DMS153 treated with DMSO at 0.1 percent for 48 hours (cell line): ENCODE data around the gene MEAF6.
"Not testable (repeated sequence)": the region's sequence is repeated elsewhere in the genome, so short reads cannot be mapped to it uniquely, and the experiment has no call there.

Experiments
- DNase-seq: peaks from one replicate; lab custom pipeline; 2025; ENCODE audit not compliant: unreplicated experiment; lab: John Stamatoyannopoulos, UW

Gene MEAF6

GRCh38 chr1:37514350-37515184 lies at the start of gene MEAF6:
TSS of gene MEAF6 (minus strand) at chr1:37514766. CDS start at chr1:37514746, 20 bp downstream.
- DNase-seq = peak; percentile 99

- no peak for DNase-seq
These were observed 48.4 kb upstream of the MEAF6 start for GRCh38 chr1:37562984-37563383.

- no peak for DNase-seq
These were observed 46.9 kb upstream of the MEAF6 start for GRCh38 chr1:37561133-37562132.

- DNase-seq = no peak
These were observed 46.0 kb upstream of the MEAF6 start for GRCh38 chr1:37560401-37561132.

GRCh38 chr1:37559957-37560379 lies 45.4 kb upstream of the MEAF6 start:
- DNase-seq = not testable (repeated sequence)

GRCh38 chr1:37559080-37559479 lies 44.5 kb upstream of the MEAF6 start:
- no peak for DNase-seq

- DNase-seq = no peak
These were observed 43.8 kb upstream of the MEAF6 start for GRCh38 chr1:37558411-37558810.

GRCh38 chr1:37557402-37557801 lies 42.8 kb upstream of the MEAF6 start:
- DNase-seq = no peak

GRCh38 chr1:37556712-37557196 lies 42.2 kb upstream of the MEAF6 start, which contains the start of gene DNALI1:
TSS of gene DNALI1 (plus strand) at chr1:37556940. CDS start at chr1:37556995, 55 bp downstream.
- DNase-seq = peak; percentile 89

- peak; percentile 97 for DNase-seq
These were observed 39.6 kb upstream of the MEAF6 start, which contains the start of gene SNIP1 for GRCh38 chr1:37553927-37554808. TSS of gene SNIP1 (minus strand) at chr1:37554293. CDS start at chr1:37554229, 64 bp downstream.

GRCh38 chr1:37553598-37553926 lies 39.0 kb upstream of the MEAF6 start:
- no peak for DNase-seq

- no peak for DNase-seq
These were observed 34.8 kb upstream of the MEAF6 start for GRCh38 chr1:37549341-37549740.

- no peak for DNase-seq
These were observed 30.5 kb upstream of the MEAF6 start for GRCh38 chr1:37545019-37545418.

GRCh38 chr1:37544530-37544929 lies 30.0 kb upstream of the MEAF6 start:
- DNase-seq = no peak

- no peak for DNase-seq
These were observed 25.6 kb upstream of the MEAF6 start for GRCh38 chr1:37540036-37540785.

GRCh38 chr1:37539154-37539553 lies 24.6 kb upstream of the MEAF6 start:
- DNase-seq = not testable (repeated sequence)

- DNase-seq = no peak
These were observed 22.8 kb upstream of the MEAF6 start for GRCh38 chr1:37537378-37537777.

GRCh38 chr1:37533317-37534093 lies 18.9 kb upstream of the MEAF6 start:
- DNase-seq = no peak
